ENCODE measurements around the gene ZNF497. TPM values are rescaled to one million over a fixed set of nuclear protein-coding genes. Genes with fewer than 3 reads are reported as not detected.
"Not testable (repeated sequence)": the region's sequence is repeated elsewhere in the genome, so short reads cannot be mapped to it uniquely, and the experiment has no call there.

The ZNF497 gene
- total RNA-seq, 2 experiments from 2014 or later = 0.28 to 0.55 TPM

DNA sequence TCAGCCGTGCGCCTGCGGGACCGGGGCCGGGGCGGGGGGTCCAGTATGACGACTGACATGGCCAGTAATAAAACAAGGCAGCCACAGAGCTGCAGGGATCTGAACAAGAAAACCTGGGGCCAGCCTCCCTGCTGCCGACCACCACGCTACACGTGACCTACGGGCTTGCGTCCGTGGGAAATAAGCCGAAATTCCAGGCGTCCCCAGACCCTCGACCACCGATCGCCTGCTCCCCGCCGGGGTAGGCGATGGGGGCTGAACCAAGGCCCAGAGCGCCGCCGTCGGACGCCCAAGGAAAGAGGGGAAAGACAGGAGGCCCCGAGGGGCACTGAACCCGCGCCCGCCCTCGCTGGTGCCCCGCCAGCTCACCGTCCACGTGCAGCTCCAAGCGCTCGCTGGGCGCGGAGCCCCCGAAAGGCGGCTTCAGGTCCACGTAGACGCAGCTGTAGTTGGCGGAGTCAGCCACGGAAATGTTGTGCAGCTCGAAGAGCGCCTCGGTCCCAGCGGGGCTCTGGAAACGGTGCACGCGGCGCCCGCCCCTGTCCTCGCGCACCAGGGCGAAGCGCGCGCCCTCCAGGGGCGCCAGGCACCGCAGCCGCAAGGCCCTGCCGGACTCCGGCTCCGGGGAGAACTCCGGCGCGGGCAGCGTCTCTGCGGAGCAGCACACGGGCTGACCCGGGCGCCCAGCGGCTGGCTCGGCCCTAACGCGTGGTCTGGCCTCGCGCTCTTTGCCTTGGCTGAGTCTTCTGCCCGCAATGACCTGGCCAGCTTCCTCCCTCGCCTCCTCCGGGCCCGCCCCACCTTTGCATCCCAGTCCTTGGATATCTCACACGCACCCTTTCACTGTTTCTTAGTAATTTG is 12.3 kb downstream of the ZNF497 start:
- no peaks in the 10 kb centered on the region for H3K9me3 Mint-ChIP-seq
- Histone ChIP-seq H3K4me3 (ENCODE audit: low read length) (no peak overlapping the region), H3K27me3 (ENCODE audit: control insufficient read depth in 1 of 2, insufficient read depth in 2 of 2, low read length in 2 of 2) (peaks cover 0 to 2% of the 10 kb centered on the region in 2 experiments), H3K9me3 (ENCODE audit: control insufficient read depth in 1 of 2, insufficient read depth in 1 of 2, low read length in 2 of 2) (peaks cover 0 to 16% of the 10 kb centered on the region in 2 experiments), H3K4me1 (ENCODE audit: insufficient read depth, low read length) (peaks cover 25% of the 10 kb centered on the region), H3K36me3 (ENCODE audit: insufficient read depth, low read length) (no peaks in the 10 kb centered on the region), H3K27ac (ENCODE audit: low read depth in 1 of 2, low read length in 2 of 2) (no peak overlapping the region)
- DNase-seq (no peak), ATAC-seq (ENCODE audit: poor library complexity) (no peak)
- POLR2A ChIA-PET = interaction anchor here (0.7 kb wide), 1 partner anchor 501 kb away, joined by 3 read pairs; the partner anchor contains the start of gene ZNF587
- intact Hi-C loops (cut with DNase I, micrococcal nuclease) = no loop called here
- TF ChIP-seq, protein P1, sequence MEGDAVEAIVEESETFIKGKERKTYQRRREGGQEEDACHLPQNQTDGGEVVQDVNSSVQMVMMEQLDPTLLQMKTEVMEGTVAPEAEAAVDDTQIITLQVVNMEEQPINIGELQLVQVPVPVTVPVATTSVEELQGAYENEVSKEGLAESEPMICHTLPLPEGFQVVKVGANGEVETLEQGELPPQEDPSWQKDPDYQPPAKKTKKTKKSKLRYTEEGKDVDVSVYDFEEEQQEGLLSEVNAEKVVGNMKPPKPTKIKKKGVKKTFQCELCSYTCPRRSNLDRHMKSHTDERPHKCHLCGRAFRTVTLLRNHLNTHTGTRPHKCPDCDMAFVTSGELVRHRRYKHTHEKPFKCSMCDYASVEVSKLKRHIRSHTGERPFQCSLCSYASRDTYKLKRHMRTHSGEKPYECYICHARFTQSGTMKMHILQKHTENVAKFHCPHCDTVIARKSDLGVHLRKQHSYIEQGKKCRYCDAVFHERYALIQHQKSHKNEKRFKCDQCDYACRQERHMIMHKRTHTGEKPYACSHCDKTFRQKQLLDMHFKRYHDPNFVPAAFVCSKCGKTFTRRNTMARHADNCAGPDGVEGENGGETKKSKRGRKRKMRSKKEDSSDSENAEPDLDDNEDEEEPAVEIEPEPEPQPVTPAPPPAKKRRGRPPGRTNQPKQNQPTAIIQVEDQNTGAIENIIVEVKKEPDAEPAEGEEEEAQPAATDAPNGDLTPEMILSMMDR (IDR thresholded peaks at IDR 0.05) = no peak
- peaks cover 15% of the 10 kb centered on the region for H3K27me3 Mint-ChIP-seq
- CTCF ChIA-PET = no interaction called here
- no peak overlapping the region for H3K27ac Mint-ChIP-seq
- peaks cover 25% of the 10 kb centered on the region for H3K4me1 Mint-ChIP-seq (ENCODE audit: low read depth)
- H3K36me3 Mint-ChIP-seq (ENCODE audit: low read depth) = peaks cover 4% of the 10 kb centered on the region
- no peak overlapping the region for H3K4me3 Mint-ChIP-seq

DNA sequence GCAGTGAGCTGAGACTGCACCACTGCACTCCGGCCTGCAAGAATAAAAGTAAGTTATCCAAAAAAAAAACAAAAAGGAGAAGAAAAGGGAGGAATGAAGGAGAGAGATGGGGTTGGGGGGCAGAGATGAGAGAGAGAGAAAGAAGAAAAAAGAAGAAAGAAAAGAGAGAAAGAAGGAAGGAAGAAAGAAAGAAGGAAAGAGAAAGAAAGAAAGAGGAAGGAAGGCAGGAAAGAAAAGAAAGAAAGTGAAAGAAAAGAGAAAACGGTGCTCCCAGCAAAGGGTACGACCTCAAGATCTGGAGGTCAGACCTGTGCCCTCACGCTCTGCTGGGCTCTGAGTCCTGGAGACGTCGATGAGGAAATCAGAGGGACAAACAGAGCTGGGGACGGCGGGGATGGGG is 13.0 kb downstream of the ZNF497 start:
- TF ChIP-seq, protein P1 (IDR thresholded peaks at IDR 0.05) = no peak
- H3K27ac ChIP-seq (ENCODE audit: low read depth in 1 of 2, low read length in 2 of 2) = no peak overlapping the region
- peaks cover 4% of the 10 kb centered on the region for H3K36me3 Mint-ChIP-seq (ENCODE audit: low read depth)
- no peak overlapping the region for H3K27ac Mint-ChIP-seq
- peaks cover 22% of the 10 kb centered on the region for H3K4me1 Mint-ChIP-seq (ENCODE audit: low read depth)
- no peak overlapping the region for H3K4me3 ChIP-seq (ENCODE audit: low read length)
- peaks cover 21% of the 10 kb centered on the region for H3K4me1 ChIP-seq (ENCODE audit: insufficient read depth, low read length)
- H3K27me3 Mint-ChIP-seq = peaks cover 15% of the 10 kb centered on the region
- DNase-seq (no peak), ATAC-seq (ENCODE audit: poor library complexity) (no peak)
- no peak overlapping the region for H3K4me3 Mint-ChIP-seq
- H3K9me3 Mint-ChIP-seq = no peaks in the 10 kb centered on the region
- peaks cover 0 to 13% of the 10 kb centered on the region in 2 experiments for H3K9me3 ChIP-seq (ENCODE audit: control insufficient read depth in 1 of 2, insufficient read depth in 1 of 2, low read length in 2 of 2)
- peaks cover 0 to 2% of the 10 kb centered on the region in 2 experiments for H3K27me3 ChIP-seq (ENCODE audit: control insufficient read depth in 1 of 2, insufficient read depth in 2 of 2, low read length in 2 of 2)
- no peaks in the 10 kb centered on the region for H3K36me3 ChIP-seq (ENCODE audit: insufficient read depth, low read length)
- POLR2A ChIA-PET = interaction anchor here (0.7 kb wide), 1 partner anchor 500 kb away, joined by 3 read pairs; the partner anchor contains the start of gene ZNF587
- CTCF ChIA-PET = no interaction called here
- intact Hi-C loops (cut with DNase I, micrococcal nuclease) = no loop called here

DNA sequence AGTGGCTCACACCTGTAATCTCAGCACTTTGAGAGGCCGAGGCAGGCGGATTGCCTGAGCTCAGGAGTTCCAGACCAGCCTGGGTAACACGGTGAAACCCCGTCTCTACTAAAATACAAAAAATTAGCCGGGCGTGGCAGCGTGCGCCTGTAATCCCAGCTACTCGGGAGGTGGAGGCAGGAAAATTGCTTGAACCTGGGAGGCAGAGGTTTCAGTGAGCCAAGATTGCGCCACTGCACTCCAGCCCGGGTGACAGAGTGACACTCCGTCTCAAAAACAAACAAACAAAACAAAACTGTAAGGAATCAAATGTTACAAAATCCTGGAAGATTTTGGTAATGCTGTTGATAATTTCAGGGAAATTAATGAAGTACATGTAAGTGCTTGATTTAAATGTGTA is 14.5 kb downstream of the ZNF497 start:
- ATAC-seq (ENCODE audit: poor library complexity); H3K27ac ChIP-seq (ENCODE audit: low read depth in 1 of 2, low read length in 2 of 2); H3K36me3 Mint-ChIP-seq (ENCODE audit: low read depth); H3K36me3 ChIP-seq (ENCODE audit: insufficient read depth, low read length); DNase-seq; H3K9me3 Mint-ChIP-seq; intact Hi-C loops (cut with DNase I, micrococcal nuclease); H3K27me3 ChIP-seq (ENCODE audit: control insufficient read depth in 1 of 2, insufficient read depth in 2 of 2, low read length in 2 of 2): not testable (repeated sequence)
- Mint-ChIP-seq H3K27me3 (peaks cover 15% of the 10 kb centered on the region), H3K27ac (peak overlapping the region; percentile 84), H3K4me3 (peak overlapping the region; percentile 86), H3K4me1 (ENCODE audit: low read depth) (peaks cover 22% of the 10 kb centered on the region)
- Histone ChIP-seq H3K4me1 (ENCODE audit: insufficient read depth, low read length) (peaks cover 21% of the 10 kb centered on the region), H3K4me3 (ENCODE audit: low read length) (peak overlapping the region; percentile 63), H3K9me3 (ENCODE audit: control insufficient read depth in 1 of 2, insufficient read depth in 1 of 2, low read length in 2 of 2) (peaks cover 0 to 21% of the 10 kb centered on the region in 2 experiments)
- ChIA-PET POLR2A (interaction anchor here (0.6 to 3.0 kb wide), 10 partner anchors 8 to 196 kb away, joined by 3 to 22 read pairs (median 4); partner anchors contain the start of genes TRIM28, ZBTB45, ZNF274 and ZNF497), CTCF (interaction anchor here (0.7 to 1.8 kb wide), 2 partner anchors 14 to 553 kb away, joined by 3 to 6 read pairs; partner anchors contain the start of gene ZNF497)
